Activated T-helper 9 cell treated with anti-CD3 and anti-CD28 coated beads, Interleukin-2, amount 50 U/mL, for 16 hours (primary cell): ENCODE results near the gene MOAP1.
"Not testable (repeated sequence)": the region's sequence is repeated elsewhere in the genome, so short reads cannot be mapped to it uniquely, and the experiment has no call there.

Source experiments
- DNase-seq: peaks from one replicate; pipeline ENCODE4 v3.0.0-alpha.2; 2020; ENCODE audit warnings: low read depth

Gene MOAP1

DNA sequence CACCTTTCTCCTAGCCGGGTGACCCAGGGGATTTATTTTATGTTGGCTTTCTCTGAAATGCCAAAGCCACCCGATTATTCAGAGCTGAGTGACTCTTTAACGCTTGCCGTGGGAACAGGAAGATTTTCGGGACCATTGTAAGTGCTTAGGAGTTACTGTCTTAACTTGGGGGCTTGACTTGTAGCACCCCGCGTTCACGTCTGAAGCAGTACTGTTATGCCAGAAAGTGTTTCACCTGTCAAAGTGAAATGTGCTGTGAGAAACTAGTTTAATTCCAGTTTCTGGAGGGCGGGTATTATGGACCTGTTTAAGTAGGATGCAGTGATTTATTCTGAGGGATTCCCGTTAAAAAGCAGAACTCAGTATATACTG, 638 bp upstream of the MOAP1 start:
- DNase-seq, result no peak

DNA sequence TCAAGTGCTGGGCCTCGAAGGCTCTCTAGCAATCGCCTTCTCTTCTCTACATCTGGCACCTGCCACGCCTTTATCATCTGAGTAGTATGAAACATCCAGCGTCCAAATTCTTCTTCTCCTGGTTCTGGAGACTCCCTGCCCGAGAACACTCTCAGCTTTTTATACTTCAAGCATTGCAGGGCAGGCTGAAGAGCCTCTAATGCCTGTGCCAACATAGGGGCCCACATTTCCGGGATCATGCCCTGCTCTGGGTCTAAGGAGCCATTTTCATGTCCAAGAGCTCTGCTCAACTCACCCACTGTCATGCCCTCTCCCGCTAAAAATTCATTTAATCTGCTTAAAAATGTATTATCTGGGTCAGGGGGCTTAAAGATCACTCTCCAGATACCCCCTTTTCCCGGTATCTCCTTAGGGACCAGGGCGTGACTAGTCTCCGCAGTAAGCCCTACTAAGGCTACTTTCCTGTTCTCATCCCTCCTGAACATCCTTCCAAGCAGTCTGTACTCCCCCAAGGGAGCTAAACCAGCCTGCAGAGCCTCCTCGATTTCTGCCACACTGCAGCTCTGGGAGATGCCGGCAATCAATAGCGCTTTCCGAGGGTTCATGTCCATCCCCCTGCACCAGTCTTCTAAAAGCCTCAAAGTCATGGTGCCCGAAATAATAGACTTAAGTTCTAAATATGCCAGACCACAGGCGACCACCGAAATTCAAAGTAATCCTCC, 940 bp downstream of the MOAP1 start:
- DNase-seq, result no peak

DNA sequence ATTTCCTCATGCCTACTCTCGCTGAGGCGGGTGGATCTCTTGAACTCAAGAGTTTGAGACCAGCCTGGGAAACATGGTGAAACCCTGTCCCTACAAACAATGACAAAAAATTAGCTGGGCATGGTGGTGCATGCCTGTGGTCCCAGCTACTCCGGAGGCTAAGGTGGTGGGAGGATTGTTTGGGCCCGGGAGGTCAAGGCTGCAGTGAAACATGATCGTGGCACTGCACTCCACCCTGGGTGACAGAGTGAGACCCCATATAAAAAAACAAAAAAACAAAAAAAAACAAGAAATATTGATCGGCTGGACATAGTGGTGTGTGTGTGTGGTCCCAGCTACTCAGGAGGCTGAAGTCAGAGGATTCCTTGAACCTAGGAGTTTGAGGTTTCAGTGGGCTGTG, 9.2 kb downstream of the MOAP1 start:
- DNase-seq, result no peak

DNA sequence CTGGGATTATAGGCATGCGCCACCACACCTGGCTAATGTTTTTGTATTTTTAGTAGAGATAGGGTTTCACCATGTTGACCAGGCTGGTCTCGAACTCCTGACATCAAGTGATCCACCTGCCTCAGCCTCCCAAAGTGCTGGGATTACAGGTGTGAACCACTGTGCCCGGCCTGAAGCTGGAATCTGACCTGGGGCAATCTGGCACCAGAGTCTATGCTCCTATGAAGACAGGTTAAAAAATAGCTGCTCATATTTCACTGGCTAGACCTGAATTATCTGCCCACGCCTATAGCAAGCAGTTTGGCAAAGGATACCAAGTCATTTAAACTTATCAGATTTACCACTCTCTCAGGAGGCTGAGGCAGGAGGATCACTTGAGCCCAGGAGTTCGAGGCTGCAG, 10.0 kb downstream of the MOAP1 start:
- DNase-seq, result not testable (repeated sequence)

DNA sequence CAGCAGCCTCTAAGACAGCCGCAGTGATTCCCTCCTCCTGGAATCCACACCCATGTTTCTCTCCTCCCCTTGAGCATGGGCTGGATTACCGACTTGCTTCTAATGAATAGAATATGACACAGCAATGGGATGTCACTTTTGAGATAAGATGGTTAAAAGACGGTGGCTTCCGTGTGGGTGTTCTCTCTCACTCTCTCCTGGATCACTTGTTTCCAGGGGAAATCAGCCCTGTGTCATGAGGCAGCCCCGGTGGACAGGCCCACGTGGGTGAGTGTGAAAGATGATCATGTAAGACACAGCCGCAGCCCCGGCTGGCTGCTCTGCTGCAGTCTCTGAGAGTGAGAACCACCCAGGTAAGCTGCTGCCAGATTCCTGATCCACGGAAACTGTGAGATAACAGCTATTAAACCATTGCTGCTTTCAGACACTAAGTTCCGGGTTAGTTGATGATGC, 10.7 kb downstream of the MOAP1 start:
- no peak for DNase-seq

DNA sequence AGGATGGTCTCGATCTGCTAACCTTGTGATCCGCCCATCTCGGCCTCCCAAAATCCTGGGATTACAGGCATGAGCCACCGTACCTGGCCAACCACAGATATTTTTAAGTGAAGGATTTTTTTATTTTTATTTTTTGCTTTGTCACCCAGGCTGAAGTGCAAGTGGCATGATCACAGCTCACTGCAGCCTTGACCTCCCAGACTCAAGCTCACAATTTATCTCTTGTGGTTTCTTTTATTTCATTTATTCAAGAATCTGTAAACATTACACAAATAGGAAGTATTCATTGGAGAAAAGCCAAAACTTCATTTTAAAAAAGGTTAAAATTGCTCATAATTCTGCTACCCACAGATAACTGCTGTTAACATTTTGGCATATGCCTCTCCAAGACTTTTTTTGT, 13.3 kb downstream of the MOAP1 start:
- DNase-seq, result no peak

DNA sequence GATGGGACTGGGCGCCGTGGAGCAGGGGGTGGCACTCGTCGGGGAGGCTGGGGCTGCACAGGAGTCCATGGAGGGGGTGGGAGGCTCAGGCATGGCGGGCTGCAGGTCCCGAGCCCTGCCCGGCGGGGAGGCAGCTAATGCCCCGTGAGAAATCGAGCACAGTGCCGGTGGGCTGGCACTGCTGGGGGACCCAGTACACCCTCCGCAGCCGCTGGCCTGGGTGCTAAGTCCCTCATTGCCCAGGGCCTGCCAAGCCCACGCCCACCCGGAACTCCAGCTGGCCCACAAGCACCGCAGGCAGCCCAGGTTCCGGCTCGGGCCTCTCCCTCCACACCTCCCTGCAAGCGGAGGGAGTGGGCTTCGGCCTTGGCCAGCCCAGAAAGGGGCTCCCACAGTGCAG, 14.6 kb downstream of the MOAP1 start:
- DNase-seq, result not testable (repeated sequence)

DNA sequence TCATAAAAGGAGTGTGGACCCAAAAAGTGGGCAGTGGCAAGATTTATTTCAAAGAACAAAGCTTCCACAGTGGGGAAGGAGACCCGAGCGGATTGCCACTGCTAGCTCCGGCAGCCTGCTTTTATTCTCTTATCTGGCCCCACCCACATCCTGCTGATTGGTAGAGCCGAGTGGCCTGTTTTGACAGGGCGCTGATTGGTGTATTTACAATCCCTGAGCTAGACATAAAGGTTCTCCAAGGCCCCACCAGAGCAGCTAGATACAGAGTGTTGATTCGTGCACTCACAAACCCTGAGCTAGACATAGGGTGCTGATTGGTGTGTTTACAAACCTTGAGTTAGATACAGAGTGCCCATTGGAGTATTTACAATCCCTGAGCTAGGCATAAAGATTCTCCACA, 15.1 kb downstream of the MOAP1 start:
- DNase-seq, result not testable (repeated sequence)

DNA sequence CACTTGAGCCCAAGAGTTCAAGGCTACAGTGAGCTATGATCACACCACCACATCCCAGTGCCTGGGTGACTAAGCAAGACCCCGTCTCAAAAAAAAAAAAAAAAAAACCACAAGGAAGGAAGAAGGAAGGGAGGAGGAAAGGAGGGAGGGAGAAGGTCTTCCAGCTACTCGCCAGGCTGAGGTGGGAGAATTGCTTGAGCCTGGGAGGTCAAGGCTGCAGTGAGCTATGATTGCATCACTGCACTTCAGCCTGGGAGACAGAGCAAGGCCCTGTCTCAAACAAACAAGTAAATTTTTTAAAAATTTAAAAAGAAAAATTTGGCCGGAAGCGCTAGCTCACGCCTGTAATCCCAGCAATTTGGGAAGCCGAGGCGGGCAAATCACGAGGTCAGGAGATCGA, 16.1 kb downstream of the MOAP1 start:
- DNase-seq, result not testable (repeated sequence)

DNA sequence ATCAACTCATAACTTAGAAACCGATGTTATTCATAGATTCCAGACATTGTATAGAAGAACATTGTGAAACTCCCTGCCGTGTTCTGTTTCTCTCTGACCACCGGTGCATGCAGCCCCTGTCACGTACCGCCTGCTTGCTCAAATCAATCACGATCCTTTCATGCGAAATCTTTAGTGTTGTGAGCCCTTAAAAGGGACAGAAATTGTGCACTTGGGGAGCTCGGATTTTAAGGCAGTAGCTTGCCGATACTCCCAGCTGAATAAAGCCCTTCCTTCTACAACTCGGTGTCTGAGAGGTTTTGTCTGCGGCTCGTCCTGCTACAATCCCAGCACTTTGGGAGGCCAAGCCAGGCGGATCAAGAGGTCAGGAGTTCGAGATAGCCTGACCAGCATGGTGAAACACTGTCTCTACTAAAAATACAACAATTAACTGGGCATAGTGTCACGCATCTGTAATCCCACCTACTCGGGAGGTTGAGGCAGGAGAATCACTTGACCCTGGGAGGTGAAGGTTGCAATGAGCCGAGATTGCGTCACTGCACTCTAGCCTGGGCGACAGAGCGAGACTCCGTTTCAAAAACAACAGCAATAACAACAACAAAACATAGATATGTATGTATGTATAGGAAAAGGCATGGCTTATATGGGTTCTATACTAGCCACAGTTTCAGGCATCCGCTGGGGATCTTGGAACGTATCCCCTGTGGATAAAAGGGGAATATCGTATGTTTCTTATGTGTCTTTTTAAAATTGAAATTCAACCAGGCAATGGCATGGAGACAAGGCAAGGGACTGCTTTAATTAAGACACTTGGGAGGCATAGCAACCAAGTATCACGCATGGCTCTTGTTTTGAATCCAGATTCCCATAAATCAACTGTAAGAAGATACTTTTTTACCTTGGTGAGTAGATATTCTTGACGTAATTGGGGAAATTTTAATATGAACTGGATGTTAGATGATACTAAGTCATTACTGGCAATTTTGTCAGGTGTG, 19.1 kb downstream of the MOAP1 start:
- not testable (repeated sequence) for DNase-seq

DNA sequence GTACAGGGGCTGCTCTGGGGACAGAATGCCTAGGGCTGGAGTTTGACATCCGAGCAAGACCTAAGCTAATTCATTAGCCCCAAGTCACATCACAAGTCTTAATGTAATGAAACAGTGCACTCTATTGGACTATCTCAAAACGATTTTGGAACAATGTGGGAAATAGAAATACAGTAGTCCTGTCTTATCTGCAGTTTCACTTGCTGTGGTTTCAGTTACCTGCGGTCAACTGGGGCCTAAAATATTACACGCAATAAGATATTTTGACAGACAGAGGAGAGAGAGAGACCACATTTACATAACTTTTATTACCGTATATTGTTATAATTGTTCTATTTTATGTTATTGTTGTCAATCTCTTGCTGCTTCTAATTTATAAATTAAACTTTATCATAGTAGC, 21.1 kb downstream of the MOAP1 start:
- no peak for DNase-seq

DNA sequence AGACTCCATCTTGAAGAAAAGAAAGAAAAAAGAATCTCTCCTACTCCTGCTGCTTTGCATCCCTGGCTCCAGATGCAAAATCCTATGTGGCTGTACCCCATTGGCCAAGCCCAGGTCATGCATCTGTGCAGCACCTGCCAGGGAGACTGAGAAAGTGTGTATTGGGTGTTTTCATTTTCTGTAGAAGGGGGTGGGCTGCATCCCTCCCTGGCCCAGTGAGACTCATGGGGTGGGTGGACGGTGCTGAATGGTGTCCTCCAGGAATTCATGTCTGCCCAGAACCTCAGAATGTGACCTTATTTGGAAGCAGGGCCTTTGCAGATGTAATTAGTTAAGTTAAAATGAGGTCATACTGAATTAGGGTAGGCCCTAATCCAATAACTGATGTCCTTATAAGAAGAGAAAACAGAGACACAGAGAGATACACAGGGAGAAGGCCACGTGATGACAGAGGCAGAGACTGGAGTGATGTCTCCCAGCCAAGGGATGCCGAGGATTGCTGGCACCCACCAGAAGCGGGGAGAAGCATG, 23.2 kb downstream of the MOAP1 start:
- DNase-seq, result no peak

DNA sequence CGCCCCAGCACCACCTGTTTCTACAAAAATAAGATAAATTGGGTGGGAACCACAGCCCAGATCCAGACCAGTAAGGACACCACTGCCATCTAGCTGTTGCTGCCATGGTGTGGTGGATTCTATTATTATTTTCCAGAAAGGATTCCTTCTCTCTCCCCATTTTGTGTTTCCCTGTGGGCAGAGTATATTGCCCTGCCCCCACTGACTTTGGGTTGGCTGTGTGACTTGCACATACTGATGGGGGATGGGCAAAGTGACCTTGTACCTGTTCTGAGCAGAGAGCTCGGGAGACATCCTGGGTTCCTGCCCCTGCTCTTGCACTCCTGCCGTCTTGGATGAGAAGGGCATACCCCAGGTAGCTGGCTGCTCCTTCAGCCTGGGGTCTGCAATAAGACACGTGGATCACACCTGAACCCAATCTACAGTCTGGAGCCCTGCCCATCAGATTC, 24.3 kb downstream of the MOAP1 start:
- no peak for DNase-seq

DNA sequence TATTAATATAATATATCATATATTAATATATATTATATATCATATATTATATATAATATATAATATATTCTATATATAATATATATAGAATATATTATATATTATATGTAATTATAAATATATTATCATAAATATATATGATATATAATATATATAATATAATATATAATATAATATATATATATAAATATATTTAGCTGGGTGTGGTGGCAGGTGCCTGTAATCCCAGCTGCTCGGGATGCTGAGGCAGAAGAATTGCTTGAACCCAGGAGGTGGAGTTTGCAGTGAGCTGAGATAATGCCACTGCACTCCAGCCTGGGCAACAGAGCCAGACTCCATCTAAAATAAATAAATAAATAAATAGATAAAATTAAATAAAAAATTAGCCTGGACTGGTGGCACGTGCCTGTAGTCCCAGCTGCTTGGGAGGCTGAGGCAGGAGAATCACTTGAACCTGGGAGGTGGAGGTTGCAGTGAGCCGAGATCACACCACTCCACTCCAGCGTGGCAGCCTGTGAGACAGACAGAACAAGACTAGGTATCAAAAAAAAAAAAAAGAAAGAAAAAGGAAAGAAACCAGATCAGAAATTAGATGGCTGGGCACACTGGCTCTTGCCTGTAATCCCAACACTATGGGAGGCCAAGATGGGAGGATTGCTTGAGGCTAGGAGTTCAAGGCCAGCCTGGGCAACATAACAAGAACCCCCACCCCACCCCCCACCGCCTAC, 24.9 kb downstream of the MOAP1 start:
- not testable (repeated sequence) for DNase-seq

DNA sequence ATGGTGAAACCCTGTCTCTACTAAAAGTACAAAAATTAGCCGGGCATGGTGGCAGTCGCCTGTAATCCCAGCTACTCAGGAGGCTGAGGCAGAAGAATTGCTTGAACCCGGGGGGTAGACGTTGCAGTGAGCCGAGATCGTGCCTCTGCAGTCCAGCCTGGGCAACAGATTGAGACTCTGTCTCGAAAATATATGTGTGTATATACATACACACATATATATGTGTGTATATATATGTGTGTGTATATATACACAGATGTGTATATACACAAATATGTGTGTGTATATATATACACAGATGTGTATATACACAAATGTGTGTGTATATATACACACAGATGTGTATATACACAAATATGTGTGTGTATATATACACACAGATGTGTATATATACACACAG, 26.3 kb downstream of the MOAP1 start:
- not testable (repeated sequence) for DNase-seq

DNA sequence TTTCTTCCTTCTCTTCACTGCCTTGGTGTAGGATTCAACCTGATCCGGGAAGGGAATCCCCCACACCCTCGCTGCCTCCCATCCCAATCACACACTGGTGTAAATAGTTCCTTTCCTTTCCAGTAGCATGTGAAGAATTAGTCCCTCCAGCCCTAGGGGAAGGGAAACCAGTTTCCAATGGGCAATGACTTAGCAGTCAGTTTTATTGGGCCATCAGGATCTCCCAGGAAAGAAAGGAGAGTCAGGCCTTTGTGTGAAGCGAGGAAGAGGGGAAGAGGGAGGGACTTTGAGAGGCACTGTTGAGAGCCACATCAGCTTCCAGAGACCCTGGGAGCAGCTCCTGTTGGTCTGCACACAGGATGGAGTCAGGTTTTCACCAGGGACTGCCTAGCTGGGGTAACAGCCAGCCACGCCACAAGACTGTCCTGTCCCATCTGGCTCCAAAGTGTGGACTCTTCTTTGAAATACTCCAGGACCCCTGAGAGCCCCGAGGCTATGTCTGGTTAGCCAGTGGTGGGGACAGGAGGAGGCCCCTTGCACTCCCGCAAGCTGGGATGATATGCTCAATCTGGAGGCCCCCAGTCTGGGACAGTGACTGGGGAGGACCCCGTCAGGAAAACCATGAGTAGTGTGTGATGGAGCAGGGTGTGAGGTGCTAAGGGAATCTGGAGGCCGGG, 27.9 kb downstream of the MOAP1 start:
- no peak for DNase-seq

DNA sequence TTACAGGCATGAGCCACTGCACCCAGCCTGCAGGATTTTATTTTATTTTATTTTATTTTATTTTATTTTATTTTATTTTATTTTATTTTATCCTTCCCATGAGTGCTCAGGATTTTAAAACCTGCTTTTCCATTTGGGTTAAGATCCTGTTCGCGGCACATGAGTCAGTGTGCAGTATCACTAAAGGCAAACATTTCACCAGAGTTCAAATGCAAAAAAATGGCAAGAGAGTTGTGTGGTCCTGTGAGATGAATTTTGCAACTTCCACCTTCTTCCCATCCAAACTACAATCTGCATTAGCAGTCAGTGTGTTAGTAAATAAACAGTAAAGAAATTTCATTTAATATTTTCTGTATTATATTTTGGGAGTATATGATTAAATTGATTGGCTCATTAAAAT, 29.0 kb downstream of the MOAP1 start:
- no peak for DNase-seq

DNA sequence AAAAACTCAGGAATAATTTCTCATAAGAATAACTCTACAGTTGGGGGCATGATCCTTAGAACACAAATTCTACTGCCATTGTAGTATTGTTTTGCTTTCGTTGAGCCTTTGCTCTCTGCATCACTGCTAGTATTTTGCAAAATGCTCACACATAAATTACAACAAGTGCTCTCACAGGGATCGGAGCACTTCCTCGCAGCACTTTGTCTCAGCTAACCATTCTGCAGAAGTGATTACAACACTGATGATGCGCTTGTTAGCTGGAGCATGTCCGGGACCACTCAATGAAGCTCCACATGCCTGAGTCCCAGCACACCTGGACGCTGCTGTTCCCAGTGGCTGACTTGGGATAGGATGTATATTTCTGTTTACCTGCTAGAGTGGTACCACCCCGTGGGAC, 31.6 kb downstream of the MOAP1 start:
- DNase-seq, result no peak

DNA sequence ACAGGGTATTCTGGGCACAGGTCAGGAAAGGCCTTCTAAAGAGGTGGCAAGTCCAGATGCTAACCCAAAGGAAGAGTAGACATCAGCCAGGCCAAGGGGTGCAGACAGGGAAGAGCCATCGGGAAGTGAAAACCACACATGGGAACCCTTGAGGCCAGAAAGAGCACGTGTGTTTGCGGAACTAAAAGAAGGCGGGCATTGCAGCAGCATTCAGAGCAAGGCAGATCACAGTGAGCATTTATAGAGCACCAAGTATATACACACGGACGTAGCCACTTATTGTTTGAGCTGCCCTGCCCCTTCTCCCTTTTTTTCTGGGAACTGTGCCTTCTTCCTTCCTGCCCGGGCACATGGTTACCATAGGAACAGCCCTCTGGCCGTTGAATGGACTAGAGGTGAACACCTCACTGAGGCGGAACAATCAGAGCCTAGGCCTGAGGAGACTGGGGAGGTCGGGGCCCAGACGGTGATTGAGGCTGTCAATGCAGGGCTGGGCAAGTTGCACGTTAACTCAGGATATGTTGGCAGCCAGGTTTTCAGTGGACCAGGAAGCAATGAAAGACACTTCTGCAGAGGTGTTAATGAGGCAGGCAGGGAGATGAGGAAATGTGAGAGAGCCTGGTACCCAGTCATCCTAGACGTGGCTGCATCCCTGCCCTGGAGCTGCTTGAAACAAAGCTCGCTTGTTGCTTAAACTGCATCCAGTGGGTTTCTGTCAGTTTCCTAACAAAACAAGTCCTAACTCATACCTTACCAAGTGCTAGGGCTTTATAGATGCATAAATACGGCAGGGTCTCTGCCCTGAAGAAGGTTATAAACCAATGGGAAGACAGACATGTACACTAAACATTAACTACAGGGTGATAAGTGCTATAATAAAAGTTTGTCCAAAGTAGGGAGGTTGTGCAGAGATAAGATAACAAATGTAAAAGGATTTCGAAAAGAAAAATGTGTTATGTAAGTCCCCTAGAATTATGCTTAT, 34.2 kb downstream of the MOAP1 start:
- no peak for DNase-seq

DNA sequence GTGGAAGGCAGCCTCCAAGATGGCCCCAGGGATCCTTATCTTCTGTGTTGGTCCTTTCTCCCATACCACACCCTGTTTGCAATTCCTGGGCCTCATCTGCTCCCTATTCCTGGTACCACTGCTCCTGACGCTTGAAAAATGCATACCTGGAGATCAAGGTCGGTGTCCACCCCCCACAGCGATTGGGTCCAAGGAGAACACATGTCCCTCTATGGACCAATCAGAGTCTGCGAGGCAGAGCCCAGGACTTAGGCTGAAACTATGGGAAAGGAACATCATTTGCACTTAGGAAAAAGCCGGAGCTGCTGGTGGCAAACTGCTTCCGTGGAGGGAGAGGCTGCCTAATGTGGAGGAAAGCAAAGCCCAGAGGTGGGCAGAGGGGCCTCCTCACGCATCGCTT, 35.7 kb downstream of the MOAP1 start:
- no peak for DNase-seq
